HG03378 (cell line): ENCODE results near the gene GLIS2.

Experiments
- ATAC-seq: cut with Tn5 transposase; IDR thresholded peaks from one replicate; pipeline ENCODE4 v1.9.1; 2021; ENCODE audit warnings: mild to moderate bottlenecking, moderate library complexity; ENCODE audit not compliant: unreplicated experiment

The GLIS2 gene

DNA sequence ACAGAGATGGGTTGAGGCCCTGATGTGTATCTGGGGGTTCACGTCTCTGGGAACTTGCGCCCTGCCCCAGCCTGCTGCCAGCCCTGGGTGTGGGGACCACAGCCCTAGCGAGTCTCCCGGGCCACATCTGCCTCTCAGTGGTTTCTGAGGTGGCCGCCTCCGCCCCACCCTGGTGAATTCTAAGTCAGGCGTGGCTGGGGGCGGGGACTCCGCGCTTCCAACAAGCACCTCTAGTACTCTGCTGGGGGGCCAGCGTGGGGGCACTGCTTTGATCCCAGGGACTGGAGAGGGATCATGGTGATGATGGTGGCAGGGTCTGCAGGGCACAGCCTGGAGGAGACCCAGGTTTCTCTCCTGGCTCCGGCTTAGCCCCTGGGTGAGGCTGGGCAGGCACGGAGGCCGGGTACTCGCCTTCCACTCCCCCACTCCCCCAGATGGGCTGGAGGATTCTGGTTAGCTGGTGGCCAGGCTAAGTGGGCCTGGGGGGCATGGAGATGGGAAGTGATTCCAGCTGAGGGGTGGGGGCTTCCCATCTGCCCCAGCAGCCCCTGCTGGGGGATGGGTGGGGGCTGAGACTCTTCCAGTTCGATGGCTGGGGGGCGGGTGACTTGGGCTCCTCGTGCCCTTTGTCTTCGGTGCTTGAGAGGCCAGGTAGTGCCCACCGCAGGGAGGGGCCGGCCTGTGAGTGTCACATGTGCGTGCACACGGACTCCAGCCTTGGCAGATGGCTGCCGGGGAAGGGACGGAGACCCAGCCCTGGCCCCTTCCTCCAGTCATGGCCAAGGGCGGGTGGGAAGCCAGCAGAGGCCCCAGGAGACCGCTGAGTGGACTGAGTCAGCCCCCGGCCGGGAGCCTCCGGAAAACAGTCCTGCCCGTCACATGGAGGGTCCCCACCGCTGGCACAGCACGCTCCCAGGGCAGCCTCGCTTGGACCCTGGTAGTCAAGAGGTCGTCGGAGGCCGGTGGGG lies 3.9 kb downstream of the GLIS2 start:
- no peak for ATAC-seq

DNA sequence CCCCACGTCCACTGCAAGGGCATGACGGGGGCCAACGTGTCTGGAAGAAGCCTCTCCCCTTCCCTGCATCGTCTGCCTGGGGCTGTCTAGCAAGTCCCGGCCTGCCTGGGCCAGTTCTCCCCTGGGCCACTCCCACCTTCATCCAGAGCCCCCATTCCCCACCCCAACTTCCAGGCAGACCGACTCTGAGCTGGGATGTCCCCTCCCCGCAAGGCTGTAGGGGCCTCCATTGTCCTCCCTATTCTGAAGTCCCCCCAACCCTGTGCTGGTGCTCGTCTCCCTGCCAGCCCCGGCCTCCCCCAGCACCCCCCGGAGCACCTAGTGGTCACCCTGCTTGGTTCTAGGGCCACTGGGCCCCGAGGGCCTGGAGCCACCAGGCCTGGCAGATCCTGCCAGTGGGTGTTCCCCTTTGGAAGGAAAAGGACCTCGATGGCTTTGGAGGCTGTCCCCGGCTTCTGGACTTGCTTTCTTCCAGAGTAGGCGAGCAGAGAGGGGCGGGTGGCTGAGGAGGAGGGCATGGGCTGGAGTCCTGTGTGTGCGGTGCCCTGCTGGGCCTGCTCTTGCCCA lies 4.8 kb downstream of the GLIS2 start:
- no peak for ATAC-seq

- no peak for ATAC-seq
These were observed 5.6 kb downstream of the GLIS2 start for GRCh38 chr16:4321286-4322120.

- no peak for ATAC-seq
These were observed 6.5 kb downstream of the GLIS2 start for GRCh38 chr16:4322121-4323052.

GRCh38 chr16:4323071-4323844 lies 7.4 kb downstream of the GLIS2 start:
- no peak for ATAC-seq

DNA sequence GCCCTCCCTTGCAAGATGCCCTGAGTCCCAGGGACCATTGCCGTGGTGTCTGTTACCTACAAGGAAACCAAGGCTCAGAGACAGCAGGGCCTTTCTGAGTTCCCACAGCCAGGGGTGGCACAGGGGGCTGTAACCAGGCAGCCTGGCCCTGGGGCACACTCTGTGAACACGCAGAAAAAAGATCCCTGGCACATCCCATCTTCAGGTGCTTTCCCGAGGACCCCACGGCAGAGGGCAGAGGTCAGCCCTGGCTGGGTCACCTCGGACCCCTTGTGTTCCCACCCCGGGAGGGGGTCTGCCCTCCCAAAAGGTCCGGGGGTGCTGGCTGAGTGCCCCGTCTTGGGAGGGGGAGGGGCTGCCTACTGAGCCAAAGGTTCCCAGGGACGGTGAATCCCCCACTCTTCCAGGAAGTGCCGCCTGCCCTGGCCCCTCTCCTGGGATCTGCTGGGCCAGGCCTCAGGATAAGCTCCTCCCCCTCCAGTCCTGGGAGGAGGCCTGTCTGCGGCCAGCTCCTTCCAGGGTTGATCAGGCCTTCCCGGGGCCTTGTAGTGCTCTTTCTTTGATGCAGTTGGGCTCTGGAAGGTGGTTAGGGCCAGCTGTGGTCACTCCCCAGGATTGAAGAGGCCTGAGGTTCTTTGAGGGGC lies 8.1 kb downstream of the GLIS2 start:
- ATAC-seq: no peak

- ATAC-seq: no peak
These were observed 8.8 kb downstream of the GLIS2 start for GRCh38 chr16:4324492-4325252.

- no peak for ATAC-seq
These were observed 9.4 kb downstream of the GLIS2 start for GRCh38 chr16:4325253-4325758.

DNA sequence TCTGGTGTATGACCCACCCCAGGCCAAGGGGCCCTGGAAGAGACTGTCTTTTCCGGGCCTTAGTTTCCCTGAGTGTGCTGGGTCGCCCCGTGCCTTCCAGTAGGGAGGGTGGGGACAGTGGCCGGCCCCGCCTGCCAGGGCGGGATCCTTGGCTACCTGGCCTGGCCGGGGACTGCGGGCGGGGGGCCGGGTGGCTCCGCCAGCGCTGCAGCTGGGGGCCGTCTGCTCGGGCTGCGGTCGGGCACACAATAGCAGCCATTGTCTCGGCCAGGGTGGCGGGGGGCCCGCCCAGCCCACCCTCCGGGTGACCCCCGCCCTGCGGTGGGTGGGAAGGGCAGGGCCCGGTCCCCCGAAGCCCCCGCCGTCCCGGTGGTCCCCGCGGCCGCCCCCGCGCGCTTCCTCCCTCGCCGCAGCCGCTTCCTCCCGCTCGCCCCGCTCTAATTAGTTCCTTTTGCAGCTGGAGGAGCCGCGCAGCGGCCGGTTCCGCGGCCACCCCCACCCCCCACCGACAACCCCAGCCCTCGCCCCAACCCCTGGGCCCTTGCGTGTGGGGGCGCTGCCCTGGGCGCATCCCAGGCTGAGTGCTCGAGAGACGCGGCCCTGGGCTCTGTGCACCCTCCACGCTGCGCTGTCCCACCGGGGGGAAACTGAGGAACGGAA lies 11.6 kb downstream of the GLIS2 start:
- ATAC-seq: no peak

DNA sequence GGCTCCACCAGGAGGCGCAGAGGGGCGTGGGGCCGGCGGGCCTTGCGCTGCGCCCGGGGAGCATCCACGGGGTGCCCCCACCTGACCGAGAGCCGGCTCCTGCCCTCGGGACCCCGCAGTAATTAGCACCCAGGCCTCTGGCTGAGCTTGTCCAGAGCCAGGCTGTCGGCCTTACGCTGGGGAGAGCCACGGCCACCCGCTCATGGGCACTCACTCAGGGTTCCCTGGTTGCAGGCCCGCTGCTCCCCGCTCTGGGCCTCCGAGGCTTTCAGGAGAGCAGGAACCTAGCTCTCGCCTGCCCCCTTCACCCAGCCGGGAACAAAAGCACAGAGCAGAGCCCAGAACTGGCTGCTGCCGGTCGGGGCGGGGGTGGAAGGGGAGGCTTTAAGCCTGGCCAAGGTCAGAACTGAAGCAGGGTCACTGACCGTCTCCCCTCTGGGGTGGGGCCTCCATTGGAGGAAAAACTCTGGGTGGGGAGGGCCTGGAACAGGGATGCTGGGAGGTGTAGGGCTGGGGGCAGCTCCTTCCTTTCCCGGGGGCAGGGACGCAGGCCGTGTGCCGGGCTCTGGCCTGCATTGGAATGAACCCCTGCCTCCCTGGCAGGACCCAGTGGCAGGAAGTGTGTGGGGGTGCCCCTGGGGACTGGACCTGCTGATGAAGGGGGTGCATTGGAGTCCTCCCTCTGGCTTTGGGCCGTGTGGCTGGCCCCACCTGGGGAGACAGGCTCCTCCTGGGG lies 12.3 kb downstream of the GLIS2 start:
- ATAC-seq: no peak

GRCh38 chr16:4328782-4329775 lies 13.2 kb downstream of the GLIS2 start:
- no peak for ATAC-seq

GRCh38 chr16:4330277-4330874 lies 14.5 kb downstream of the GLIS2 start:
- ATAC-seq: no peak

GRCh38 chr16:4332083-4332482 lies 16.2 kb downstream of the GLIS2 start:
- no peak for ATAC-seq

GRCh38 chr16:4332623-4333307 lies 16.9 kb downstream of the GLIS2 start:
- ATAC-seq: no peak

DNA sequence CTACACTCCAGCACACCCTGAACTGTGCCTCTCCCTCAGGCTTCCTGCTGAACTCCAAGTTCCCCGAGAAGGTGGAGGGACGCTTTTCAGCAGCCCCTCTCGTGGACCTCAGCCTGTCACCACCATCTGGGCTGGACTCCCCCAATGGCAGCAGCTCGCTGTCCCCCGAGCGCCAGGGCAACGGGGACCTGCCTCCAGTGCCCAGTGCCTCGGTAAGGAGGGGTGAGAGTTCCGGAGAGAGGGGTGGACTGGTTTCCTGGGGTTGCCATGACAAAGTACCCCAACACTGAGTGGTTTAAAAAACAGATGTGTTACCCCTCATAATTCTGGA lies 17.4 kb downstream of the GLIS2 start:
- ATAC-seq: no peak
